Measurements from ENCODE around the gene INPP5D. TPM values are rescaled to one million over a fixed set of nuclear protein-coding genes. Genes with fewer than 3 reads are reported as not detected.

The INPP5D gene
- total RNA-seq, 1 experiment from 2014 or later = 12.7 TPM

- Histone ChIP-seq H3T11ph (ENCODE audit: low read length) (no peak overlapping the region), H2AK5ac (ENCODE audit: insufficient read length, low read length) (no peak overlapping the region), H2BK20ac (ENCODE audit: low read depth, low read length, poor library complexity, severe bottlenecking) (no peak overlapping the region), H3K23ac (ENCODE audit: insufficient read length, low read depth, low read length) (no peak overlapping the region), H3K18ac (ENCODE audit: insufficient read length, low read depth, low read length) (no peak overlapping the region), H2BK120ac (ENCODE audit: low read depth, low read length, poor library complexity, severe bottlenecking) (no peak overlapping the region), H2BK12ac (ENCODE audit: insufficient read length, low read depth, low read length) (no peak overlapping the region), H4K91ac (ENCODE audit: insufficient read length, low read depth, low read length) (no peak overlapping the region), H3K4ac (ENCODE audit: low read depth, low read length) (no peak overlapping the region), H3K23me2 (ENCODE audit: insufficient read length, low read depth, low read length, poor library complexity, severe bottlenecking) (no peaks in the 10 kb centered on the region), H3K79me2 (ENCODE audit: insufficient read depth, low read length) (no peaks in the 10 kb centered on the region), H3K27me3 (ENCODE audit: insufficient read depth, low read length) (no peaks in the 10 kb centered on the region), H4K20me1 (ENCODE audit: control insufficient read depth, insufficient read depth, insufficient read length) (no peaks in the 10 kb centered on the region), H4K8ac (replicated peaks; ENCODE audit: insufficient read length, low read depth, low read length) (no peak overlapping the region), H3K9ac (ENCODE audit: extremely low read depth, insufficient read length, low read length) (no peak overlapping the region), H3K79me1 (ENCODE audit: insufficient read depth, low read depth, low read length, poor library complexity, severe bottlenecking) (no peaks in the 10 kb centered on the region), H3K27ac (ENCODE audit: insufficient read length, low read depth, low read length) (no peak overlapping the region), H4K5ac (ENCODE audit: insufficient read length, low read depth, low read length) (no peak overlapping the region), H3K14ac (ENCODE audit: insufficient read depth, low read length) (no peak overlapping the region), H2BK5ac (ENCODE audit: insufficient read length, low read length) (no peak overlapping the region), H2BK15ac (ENCODE audit: low read depth, low read length) (no peak overlapping the region), H3K4me2 (ENCODE audit: insufficient read depth, insufficient read length, low read length) (no peak overlapping the region), H3K9me3 (ENCODE audit: control insufficient read depth, low read depth, low read length) (no peaks in the 10 kb centered on the region), H3K56ac (ENCODE audit: insufficient read length, low read depth, low read length) (no peak overlapping the region), H3K4me1 (ENCODE audit: insufficient read depth, low read length) (no peaks in the 10 kb centered on the region), H2AFZ (ENCODE audit: low read length) (no peak overlapping the region)
- Mint-ChIP-seq H3K4me3 (no peak overlapping the region), H3K27me3 (ENCODE audit: low read depth) (peaks cover under 1% of the 10 kb centered on the region; the same call in 1 of the 2 replicates), H3K4me1 (peaks cover 12 to 25% of the 10 kb centered on the region in 2 experiments), H3K9me3 (no peaks in the 10 kb centered on the region; a peak in 1 of 5 replicates), H3K27ac (peak overlapping the region in 1 of 3 experiments; percentile 19; a peak in 2 of 7 replicates), H3K36me3 (ENCODE audit: insufficient read depth in 1 of 3, low read depth in 3 of 3) (no peaks in the 10 kb centered on the region)
- DNase-seq = no peak
- TF ChIP-seq CTCF (conservative IDR thresholded peaks at IDR 0.05) = no peak
- no CpG with 5 or more reads among the region's 10 CpGs for WGBS (ENCODE audit: extremely low coverage, insufficient read length, low lambda C conversion rate)
These were observed 943 bp downstream of the INPP5D start for GRCh38 chr2:233060980-233061590.
